GM12801 (cell line): ENCODE measurements around the gene NAPG.

Source experiments
- TF ChIP-seq, protein P1 (sequence below): IDR thresholded peaks from one replicate; pipeline ENCODE4 v1.5.1; 2011; ENCODE audit warnings: control low read depth; ENCODE audit not compliant: insufficient read length; ENCODE audit errors: extremely low read depth

NAPG gene

DNA sequence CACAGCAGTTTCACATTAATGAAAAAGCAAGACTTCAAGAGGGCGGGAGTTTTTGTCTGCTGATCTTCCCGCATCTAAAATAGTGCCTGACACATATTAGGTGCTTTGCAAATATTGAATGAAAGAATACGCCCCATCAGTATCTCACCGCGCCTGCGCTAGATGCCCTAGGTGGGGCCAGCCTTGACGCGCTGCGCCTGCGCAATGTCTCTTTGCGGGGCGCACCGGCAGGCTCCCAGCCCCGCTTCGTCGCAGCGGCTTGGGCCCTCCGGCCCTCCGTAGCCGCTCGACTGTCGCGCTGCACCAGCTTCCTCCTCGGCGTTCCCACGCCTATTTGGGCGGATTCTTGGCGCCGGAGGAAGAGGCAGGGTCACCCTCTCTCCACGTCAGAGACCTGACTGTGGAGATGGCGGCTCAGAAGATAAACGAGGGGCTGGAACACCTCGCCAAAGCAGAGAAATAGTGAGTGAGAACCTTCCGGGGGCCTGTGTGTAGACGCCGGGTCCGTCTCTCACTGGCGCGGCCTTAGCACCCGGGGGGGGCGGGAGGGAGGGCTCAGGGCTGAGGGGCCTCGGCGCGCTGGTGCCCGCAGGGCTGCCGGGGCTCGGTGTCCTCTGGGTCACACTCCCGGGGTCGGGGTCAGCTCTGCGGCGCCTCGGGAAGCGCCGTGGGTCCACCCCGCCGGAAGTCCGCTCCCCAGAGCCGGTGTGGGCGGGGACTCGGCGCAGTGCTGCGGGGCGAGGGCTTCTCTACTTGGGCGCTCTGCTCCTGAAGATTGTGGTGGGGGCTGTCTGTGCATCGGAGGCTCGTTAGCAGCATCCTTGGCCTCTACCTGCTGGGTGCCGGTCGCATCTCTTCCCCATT lies at the start of gene NAPG:
Gene NAPG (plus strand): TSS at position 331 of the 864 bp plus-strand sequence. CDS start 76 bp downstream, at position 407.
- TF ChIP-seq, protein P1, sequence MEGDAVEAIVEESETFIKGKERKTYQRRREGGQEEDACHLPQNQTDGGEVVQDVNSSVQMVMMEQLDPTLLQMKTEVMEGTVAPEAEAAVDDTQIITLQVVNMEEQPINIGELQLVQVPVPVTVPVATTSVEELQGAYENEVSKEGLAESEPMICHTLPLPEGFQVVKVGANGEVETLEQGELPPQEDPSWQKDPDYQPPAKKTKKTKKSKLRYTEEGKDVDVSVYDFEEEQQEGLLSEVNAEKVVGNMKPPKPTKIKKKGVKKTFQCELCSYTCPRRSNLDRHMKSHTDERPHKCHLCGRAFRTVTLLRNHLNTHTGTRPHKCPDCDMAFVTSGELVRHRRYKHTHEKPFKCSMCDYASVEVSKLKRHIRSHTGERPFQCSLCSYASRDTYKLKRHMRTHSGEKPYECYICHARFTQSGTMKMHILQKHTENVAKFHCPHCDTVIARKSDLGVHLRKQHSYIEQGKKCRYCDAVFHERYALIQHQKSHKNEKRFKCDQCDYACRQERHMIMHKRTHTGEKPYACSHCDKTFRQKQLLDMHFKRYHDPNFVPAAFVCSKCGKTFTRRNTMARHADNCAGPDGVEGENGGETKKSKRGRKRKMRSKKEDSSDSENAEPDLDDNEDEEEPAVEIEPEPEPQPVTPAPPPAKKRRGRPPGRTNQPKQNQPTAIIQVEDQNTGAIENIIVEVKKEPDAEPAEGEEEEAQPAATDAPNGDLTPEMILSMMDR: no peak

DNA sequence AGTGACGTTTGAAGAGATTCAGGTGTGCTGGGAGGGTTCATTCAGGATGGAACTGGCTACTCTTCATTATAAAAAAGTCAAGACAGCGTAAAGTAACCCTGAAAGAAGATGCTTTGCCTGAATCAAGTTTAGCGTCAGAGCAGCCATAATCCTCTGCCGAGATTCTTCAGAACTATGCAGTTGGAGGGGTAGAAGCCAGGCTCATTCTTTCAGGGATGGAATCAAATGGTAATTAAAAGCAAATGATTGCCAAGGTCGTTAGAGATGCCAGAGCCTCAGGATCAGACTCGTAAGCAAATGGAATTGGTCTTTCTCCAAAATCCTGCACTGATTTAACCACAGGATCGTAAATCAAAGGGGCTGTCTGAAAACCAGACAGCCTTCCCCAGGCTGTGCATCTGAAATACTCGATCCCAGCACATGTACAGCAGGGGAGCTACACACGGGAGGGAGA lies 49.5 kb upstream of the NAPG start:
- TF ChIP-seq, protein P1: no peak

DNA sequence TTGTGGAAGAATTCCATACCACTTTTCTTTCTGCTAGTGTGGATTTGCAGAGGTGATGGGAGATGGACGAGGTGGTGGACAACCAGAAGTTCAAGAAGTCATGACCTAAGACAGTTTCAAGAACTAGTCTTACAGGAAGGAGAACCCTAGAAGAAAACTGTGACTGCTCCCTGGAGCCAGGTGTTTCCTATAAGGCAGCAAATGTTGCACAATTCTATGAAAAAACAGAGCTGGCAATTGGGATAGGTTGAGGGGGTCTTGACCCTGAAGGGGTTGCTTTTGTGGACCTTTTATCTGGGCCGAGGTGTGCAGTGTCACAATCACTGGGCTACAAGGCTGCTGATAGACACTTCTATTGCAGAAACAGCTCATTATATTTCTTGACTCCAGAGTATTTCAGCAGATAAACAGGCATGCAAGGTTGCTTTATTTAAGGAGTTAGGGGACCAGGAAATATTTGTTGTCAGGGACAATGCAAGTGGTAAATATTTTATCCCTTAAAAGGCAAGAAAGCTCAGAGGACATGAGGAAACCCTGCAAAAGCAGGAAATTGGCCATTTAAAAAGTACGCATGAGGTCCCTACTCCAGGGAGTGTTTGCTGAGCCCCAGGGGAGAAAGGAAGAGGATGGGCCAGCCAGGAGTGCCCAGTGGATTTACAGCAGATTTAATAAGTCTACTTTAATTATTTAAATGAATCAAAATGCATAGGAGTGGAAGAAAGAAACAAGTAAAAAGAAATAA lies 48.5 kb upstream of the NAPG start:
- TF ChIP-seq, protein P1: no peak

DNA sequence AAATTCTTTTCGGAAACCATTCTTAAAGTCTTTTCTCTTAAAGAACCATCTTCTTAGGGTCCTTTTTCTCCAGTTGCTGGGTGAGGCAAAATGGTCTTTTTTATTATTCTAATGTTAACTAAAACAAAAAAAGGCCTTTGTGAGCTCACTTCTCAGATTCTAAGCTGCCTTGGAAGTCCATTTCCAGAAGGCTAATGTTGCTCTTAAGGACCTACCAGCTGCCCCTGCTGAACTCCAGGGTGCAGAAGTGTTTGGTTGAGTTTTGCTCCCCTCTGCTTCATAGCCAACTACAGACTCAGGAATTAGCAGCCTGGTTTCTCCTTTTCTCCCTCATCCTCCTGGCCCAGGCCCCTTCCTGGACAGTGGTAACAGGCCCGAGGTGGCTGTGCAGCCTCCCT lies 48.0 kb upstream of the NAPG start:
- TF ChIP-seq, protein P1: no peak

DNA sequence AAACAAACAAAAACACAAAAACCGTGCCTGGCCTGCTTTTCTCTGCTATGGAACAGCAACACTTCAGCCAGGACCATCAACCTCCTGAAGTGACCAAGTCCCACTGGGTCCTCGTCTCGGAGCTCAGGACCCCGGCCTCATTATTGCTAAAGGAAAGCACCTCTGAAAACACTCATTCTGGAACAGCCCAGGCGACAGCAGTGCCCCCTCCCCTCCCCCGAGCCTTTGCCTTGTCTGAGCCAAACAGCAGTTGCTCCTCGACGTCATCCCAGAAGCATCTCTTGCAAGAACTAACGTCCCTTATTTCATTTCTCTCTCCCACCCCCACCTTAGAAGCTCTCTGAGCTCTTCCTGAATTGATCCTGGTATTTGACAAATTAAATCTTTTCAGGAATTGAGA lies 44.0 kb upstream of the NAPG start:
- TF ChIP-seq, protein P1: no peak

DNA sequence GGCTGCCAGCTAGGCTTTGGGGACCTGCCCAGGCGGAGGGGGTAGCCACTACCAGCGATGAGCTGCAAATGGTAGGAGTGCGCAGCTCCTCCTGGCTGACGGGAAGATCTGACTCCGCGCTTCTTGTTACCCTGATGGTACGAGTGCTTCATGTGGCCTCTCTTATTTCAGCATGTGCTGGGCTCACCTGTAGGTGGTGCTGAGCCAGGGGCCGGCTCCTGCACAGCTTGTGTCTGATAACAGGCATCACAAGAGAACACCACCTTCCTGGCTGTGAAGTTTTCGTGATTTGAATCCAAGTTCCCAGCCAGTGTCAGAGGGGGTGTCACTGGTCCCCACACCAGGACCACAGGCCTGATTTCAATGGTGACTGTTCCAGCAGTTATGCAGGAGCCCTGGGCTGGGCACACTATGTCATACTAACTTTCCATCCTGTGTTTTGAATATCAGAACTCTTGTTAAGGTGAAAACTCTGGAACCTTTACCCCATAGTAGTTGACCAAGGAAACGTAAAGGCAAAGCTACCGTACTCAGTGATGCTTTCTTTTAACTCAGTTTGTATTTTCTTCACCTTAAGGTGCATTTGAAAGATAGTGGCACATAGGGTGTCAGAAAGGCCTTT lies 43.4 kb upstream of the NAPG start:
- TF ChIP-seq, protein P1: no peak
